ENCODE measurements around the gene SHF. TPM values are rescaled to one million over a fixed set of nuclear protein-coding genes. Genes with fewer than 3 reads are reported as not detected.

The SHF gene
- total and polyA plus RNA-seq, 2 of the 8 experiments (the other 6 are each of a cell fraction or from before 2014, with no cell fraction given) = 13.1 to 26.7 TPM

GRCh38 chr15:45184562-45185041, 3.2 kb downstream of the SHF start:
- Histone ChIP-seq H3K27ac (ENCODE audit: low read depth, low read length) (no peak overlapping the region), H3K9me3 (ENCODE audit: insufficient read depth in 2 of 2, low read depth in 1 of 2, low read length in 1 of 2) (no peaks in the 10 kb centered on the region), H3K36me3 (ENCODE audit: control insufficient read depth in 2 of 4, insufficient read depth in 4 of 4, low read length in 3 of 4) (no peaks in the 10 kb centered on the region), H3K9ac (replicated peaks in 1 of 4; ENCODE audit: extremely low read depth in 1 of 4, low read depth in 3 of 4, low read length in 3 of 4) (no peak overlapping the region), H2AK5ac (ENCODE audit: low read depth, low read length) (no peak overlapping the region), H3K4ac (replicated peaks; ENCODE audit: insufficient read length, low read depth, low read length) (peak overlapping the region; percentile 20), H3K4me2 (ENCODE audit: insufficient read depth in 1 of 2, low read depth in 2 of 2, low read length in 2 of 2) (no peak overlapping the region; a peak in 1 of 4 replicates), H3K4me1 (replicated peaks in 1 of 4; ENCODE audit: control insufficient read depth in 3 of 4, insufficient read depth in 4 of 4, low read length in 3 of 4) (peaks cover 5 to 33% (median 22%) of the 10 kb centered on the region in 4 experiments), H4K20me1 (replicated peaks in 1 of 2; ENCODE audit: control insufficient read depth in 1 of 2, insufficient read depth in 2 of 2, low read length in 2 of 2) (peaks cover 6 to 36% of the 10 kb centered on the region in 2 experiments), H4K5ac (ENCODE audit: insufficient read length, low read depth, low read length) (no peak overlapping the region), H2BK12ac (ENCODE audit: low read depth, low read length) (0 out of 2 replicates have a peak overlapping the region, but pooled peaks have one; percentile 43), H4K8ac (ENCODE audit: extremely low read depth, insufficient read depth, low read length) (peak overlapping the region; percentile 61; the same call in 1 of the 2 replicates), H2BK5ac (ENCODE audit: low read depth, low read length) (no peak overlapping the region), H3K18ac (ENCODE audit: extremely low read depth, low read length) (no peak overlapping the region), H3K27me3 (replicated peaks in 1 of 4; ENCODE audit: control insufficient read depth in 3 of 4, extremely low read depth in 1 of 4, insufficient read depth in 3 of 4, low read length in 3 of 4) (peaks cover 0 to 14% (median 13%) of the 10 kb centered on the region in 4 experiments; a peak in 6 of 7 replicates), H4K91ac (replicated peaks; ENCODE audit: insufficient read length, low read length) (peak overlapping the region; percentile 82), H3K23ac (ENCODE audit: insufficient read length) (no peak overlapping the region), H2BK15ac (ENCODE audit: low read length) (no peak overlapping the region; the same call in 1 of the 2 replicates), H2BK20ac (ENCODE audit: low read length) (no peak overlapping the region), H2BK120ac (replicated peaks; ENCODE audit: low read depth, low read length) (no peak overlapping the region), H3K79me2 (ENCODE audit: control insufficient read depth in 1 of 2, insufficient read depth in 2 of 2, low read length in 2 of 2) (peaks cover 8 to 58% of the 10 kb centered on the region in 2 experiments; a peak in 3 of 4 replicates), H3K14ac (ENCODE audit: insufficient read length) (no peak overlapping the region), H3K23me2 (ENCODE audit: low read depth, low read length) (peaks cover 14% of the 10 kb centered on the region; the same call in 1 of the 2 replicates), H3K79me1 (ENCODE audit: low read depth, low read length) (peaks cover 12% of the 10 kb centered on the region), H3K4me3 (ENCODE audit: extremely low read depth in 1 of 4, insufficient read depth in 2 of 4, low read depth in 3 of 4, low read length in 4 of 4) (no peak overlapping the region), H2AFZ (ENCODE audit: low read length) (no peak overlapping the region), H3K56ac (replicated peaks; ENCODE audit: insufficient read length, low read depth, low read length) (no peak overlapping the region)
- TF ChIP-seq SP1 (IDR thresholded peaks at IDR 0.05; ENCODE audit: low read depth, low read length) (no peak), RAD21 (IDR thresholded peaks at IDR 0.05 in 1 of 2, conservative IDR thresholded peaks at IDR 0.05 in 1 of 2; ENCODE audit: low read depth in 2 of 2, low read length in 2 of 2) (no peak), CTCF (IDR thresholded peaks at IDR 0.05; ENCODE audit: control extremely low read depth in 1 of 3, insufficient read depth in 1 of 3, low read depth in 1 of 3, low read length in 3 of 3) (no peak)
- FAIRE-seq = no peak
- POLR2A ChIA-PET (ENCODE audit: partially characterized antibody) = interaction anchor here (0.6 to 6.4 kb wide), 7 partner anchors 8 to 254 kb away, joined by 3 to 55 read pairs (median 4); no protein-coding TSS in a partner anchor
- 91% methylated on average over 9 of the region's 9 CpGs; no CpG with 5 or more reads in 1 of the 2 experiments for WGBS, 2 experiments (ENCODE audit: extremely low coverage in 1 of 2, insufficient coverage in 1 of 2, insufficient read length in 1 of 2, insufficient replicate concordance in 2 of 2, low coverage in 1 of 2, low lambda C conversion rate in 2 of 2, missing lambda C conversion rate in 1 of 2)
- DNase-seq (ENCODE audit: low read depth in 1 of 2, low spot score in 2 of 2) = no peak
- CTCF ChIA-PET (ENCODE audit: partially characterized antibody) = interaction anchor here (39.2 to 41.8 kb wide), 2 partner anchors 9 to 10 kb away, joined by 1117 read pairs; partner anchors contain the start of gene SHF
